HAP-1 (cell line): ENCODE data around the gene ASIC3.

Experiments
- DNase-seq, 2 experiments: peaks; one replicate each; pipeline ENCODE4 v3.0.0-alpha.2; 2016 to 2020; ENCODE audit warnings: low spot score in 2 of 2
- H3K27me3 ChIP-seq: fragments of 250-450 bp; sonication (Bioruptor Pico); 2 replicates; pipeline ENCODE4 v1.5.1; 2020; ENCODE audit warnings: low read depth, mild to moderate bottlenecking, moderate library complexity
- H3K36me3 ChIP-seq: fragments of 250-450 bp; sonication (Bioruptor Pico); replicated peaks from 2 replicates; pipeline ENCODE4 v1.5.1; 2020; ENCODE audit warnings: mild to moderate bottlenecking
- H3K4me1 ChIP-seq: fragments of 250-450 bp; sonication (Bioruptor Pico); 2 replicates; pipeline ENCODE4 v1.5.1; 2020; ENCODE audit warnings: mild to moderate bottlenecking
- H3K4me3 ChIP-seq: fragments of 250-450 bp; sonication (Bioruptor Pico); 2 replicates; pipeline ENCODE4 v1.5.1; 2020; ENCODE audit warnings: mild to moderate bottlenecking, moderate library complexity
- H3K9me3 ChIP-seq: fragments of 250-450 bp; sonication (Bioruptor Pico); 2 replicates; pipeline ENCODE4 v1.5.1; 2020; ENCODE audit warnings: mild to moderate bottlenecking, moderate library complexity
- in situ Hi-C: fragments of 300-500 bp; cut with MboI; formaldehyde crosslinking; loops from 3 replicates; pipeline ENCODE4 v1.14.3; 2020; ENCODE audit warnings: low sequenced_read_pairs, inconsistent platforms, mixed read lengths

Gene ASIC3

GRCh38 chr7:151071032-151071866, 22.9 kb downstream of the ASIC3 start:
- no peaks in the 10 kb centered on the region for H3K4me1 ChIP-seq
- no peak overlapping the region for H3K4me3 ChIP-seq
- peaks cover 93% of the 10 kb centered on the region for H3K36me3 ChIP-seq
- no peaks in the 10 kb centered on the region for H3K9me3 ChIP-seq
- in situ Hi-C loops, result no loop called here
- no peaks in the 10 kb centered on the region for H3K27me3 ChIP-seq
- DNase-seq, result no peak

GRCh38 chr7:151073990-151074389, 25.7 kb downstream of the ASIC3 start:
- in situ Hi-C loops, result no loop called here

DNA sequence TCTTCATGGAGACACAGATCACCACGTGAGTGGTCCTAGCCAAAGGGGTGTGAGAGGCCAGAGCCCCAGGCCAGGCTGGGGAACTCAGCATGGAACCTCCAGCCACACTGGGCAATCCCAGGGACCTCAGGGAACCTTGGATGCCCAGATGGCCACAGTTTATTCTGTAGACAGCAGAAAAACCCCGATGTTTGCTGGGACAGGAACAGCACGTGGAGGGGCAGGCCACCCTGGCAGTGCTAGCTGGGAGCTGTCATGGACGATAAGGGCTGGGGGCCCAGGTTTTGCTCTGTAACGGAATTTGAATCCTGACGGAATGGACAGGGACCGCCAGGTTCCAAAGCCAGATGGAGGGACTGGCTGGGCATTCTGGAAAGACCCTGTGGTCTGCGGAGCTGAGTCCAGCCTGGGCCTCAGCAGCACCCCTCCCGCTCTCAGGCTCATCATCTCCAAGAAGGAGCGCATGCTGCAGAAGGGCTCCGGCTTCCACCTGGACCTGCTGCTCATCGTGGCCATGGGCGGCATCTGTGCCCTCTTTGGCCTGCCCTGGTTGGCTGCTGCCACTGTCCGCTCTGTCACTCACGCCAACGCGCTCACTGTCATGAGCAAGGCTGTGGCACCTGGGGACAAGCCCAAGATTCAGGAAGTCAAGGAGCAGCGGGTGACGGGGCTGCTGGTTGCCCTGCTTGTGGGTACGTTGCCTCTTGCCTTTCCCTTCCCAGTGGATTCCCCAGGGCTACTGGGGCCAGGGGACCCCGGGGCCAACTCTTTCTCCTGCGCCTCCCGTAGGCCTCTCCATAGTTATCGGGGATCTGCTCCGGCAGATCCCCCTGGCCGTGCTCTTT, 26.7 kb downstream of the ASIC3 start:
- DNase-seq, result no peak
- peaks cover 85% of the 10 kb centered on the region for H3K36me3 ChIP-seq
- peaks cover 9% of the 10 kb centered on the region for H3K4me1 ChIP-seq
- H3K9me3 ChIP-seq, result no peaks in the 10 kb centered on the region
- no peaks in the 10 kb centered on the region for H3K27me3 ChIP-seq
- in situ Hi-C loops, result no loop called here
- H3K4me3 ChIP-seq, result no peak overlapping the region

More at GRCh38 chr7:151073990-151074389, 25.7 kb downstream of the ASIC3 start:
- Histone ChIP-seq H3K27me3 (no peaks in the 10 kb centered on the region), H3K36me3 (peaks cover 86% of the 10 kb centered on the region), H3K4me1 (peaks cover 3% of the 10 kb centered on the region), H3K4me3 (no peak overlapping the region), H3K9me3 (no peaks in the 10 kb centered on the region)
- DNase-seq, result no peak

DNA sequence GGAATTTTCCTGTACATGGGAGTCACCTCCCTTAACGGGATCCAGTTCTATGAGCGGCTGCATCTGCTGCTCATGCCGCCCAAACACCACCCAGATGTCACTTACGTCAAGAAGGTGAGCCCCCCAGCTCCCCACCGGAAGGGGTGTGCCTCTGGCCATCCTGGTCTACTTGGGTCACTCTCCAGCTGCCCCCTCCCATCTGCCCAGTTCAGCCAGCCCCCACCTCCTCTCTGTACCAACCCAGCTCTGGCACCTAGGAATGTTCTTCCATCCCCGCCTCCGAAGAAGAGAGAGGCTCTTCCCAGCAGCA, 27.3 kb downstream of the ASIC3 start:
- peaks cover 79% of the 10 kb centered on the region for H3K36me3 ChIP-seq
- no peaks in the 10 kb centered on the region for H3K27me3 ChIP-seq
- no peak overlapping the region for H3K4me3 ChIP-seq
- peaks cover 9% of the 10 kb centered on the region for H3K4me1 ChIP-seq
- in situ Hi-C loops, result no loop called here
- H3K9me3 ChIP-seq, result no peaks in the 10 kb centered on the region
- DNase-seq, result no peak

- in situ Hi-C loops, result no loop called here
- Histone ChIP-seq H3K27me3 (no peaks in the 10 kb centered on the region), H3K9me3 (no peaks in the 10 kb centered on the region), H3K36me3 (peaks cover 77% of the 10 kb centered on the region), H3K4me1 (peaks cover 9% of the 10 kb centered on the region), H3K4me3 (no peak overlapping the region)
- no peak for DNase-seq
Observed at GRCh38 chr7:151075978-151076426, 27.7 kb downstream of the ASIC3 start.

DNA sequence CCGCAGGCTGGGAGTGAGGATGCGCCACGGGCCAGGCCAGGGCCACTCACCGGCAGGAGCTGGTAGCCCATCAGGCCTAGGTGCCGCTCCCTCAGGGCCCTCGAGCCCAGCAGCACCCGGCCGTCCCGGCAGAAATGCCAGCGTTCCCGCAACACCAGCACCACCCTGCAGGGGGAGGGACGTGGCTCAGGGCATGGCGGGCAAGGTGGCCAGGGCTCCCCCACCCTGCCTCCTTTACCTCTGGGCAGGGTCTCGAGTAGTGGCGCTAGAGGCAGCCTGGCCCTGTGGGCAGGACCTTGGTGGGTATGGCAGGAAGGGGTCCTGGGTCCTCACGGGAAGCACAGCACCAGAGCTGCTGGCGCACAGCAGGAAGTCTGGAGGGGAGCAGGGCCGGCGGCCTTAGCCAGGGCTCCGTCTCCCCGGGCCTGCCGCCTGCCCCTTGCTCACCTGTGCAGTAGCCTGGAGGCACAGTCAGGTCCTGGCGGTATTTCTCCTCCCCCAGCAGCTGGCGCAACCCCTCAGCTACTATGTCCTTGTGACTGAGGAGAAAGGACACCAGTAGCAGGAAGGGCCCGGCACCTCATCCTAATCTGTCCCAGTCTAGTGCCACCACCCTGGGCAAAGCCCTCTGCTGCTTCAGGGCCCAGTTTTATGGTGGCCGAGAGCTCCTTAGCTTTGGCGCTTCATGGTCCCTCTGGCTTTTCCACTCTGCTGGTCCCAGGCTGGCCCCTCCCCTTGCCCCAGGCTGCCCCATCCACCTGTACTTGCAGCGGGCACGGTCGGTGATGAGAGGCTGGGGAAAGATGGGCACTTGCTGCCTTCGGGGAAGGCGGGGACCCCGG, 28.8 kb downstream of the ASIC3 start:
- Histone ChIP-seq H3K27me3 (no peaks in the 10 kb centered on the region), H3K4me3 (no peak overlapping the region), H3K4me1 (peaks cover 19% of the 10 kb centered on the region), H3K9me3 (no peaks in the 10 kb centered on the region), H3K36me3 (peaks cover 73% of the 10 kb centered on the region)
- in situ Hi-C loops, result no loop called here
- DNase-seq, result peak in 1 of 2 experiments; percentile 65

- no peaks in the 10 kb centered on the region for H3K27me3 ChIP-seq
- DNase-seq, result no peak
- no peaks in the 10 kb centered on the region for H3K9me3 ChIP-seq
- peaks cover 24% of the 10 kb centered on the region for H3K4me1 ChIP-seq
- in situ Hi-C loops, result no loop called here
- H3K4me3 ChIP-seq, result no peak overlapping the region
- peaks cover 66% of the 10 kb centered on the region for H3K36me3 ChIP-seq
Observed at GRCh38 chr7:151077705-151078232, 29.4 kb downstream of the ASIC3 start.

GRCh38 chr7:151078233-151079040, 30.1 kb downstream of the ASIC3 start:
- H3K36me3 ChIP-seq, result peaks cover 61% of the 10 kb centered on the region
- H3K4me1 ChIP-seq, result peaks cover 24% of the 10 kb centered on the region
- no peaks in the 10 kb centered on the region for H3K27me3 ChIP-seq
- H3K4me3 ChIP-seq, result no peak overlapping the region
- in situ Hi-C loops, result no loop called here
- H3K9me3 ChIP-seq, result no peaks in the 10 kb centered on the region
- DNase-seq, result peak in 1 of 2 experiments; percentile 50

DNA sequence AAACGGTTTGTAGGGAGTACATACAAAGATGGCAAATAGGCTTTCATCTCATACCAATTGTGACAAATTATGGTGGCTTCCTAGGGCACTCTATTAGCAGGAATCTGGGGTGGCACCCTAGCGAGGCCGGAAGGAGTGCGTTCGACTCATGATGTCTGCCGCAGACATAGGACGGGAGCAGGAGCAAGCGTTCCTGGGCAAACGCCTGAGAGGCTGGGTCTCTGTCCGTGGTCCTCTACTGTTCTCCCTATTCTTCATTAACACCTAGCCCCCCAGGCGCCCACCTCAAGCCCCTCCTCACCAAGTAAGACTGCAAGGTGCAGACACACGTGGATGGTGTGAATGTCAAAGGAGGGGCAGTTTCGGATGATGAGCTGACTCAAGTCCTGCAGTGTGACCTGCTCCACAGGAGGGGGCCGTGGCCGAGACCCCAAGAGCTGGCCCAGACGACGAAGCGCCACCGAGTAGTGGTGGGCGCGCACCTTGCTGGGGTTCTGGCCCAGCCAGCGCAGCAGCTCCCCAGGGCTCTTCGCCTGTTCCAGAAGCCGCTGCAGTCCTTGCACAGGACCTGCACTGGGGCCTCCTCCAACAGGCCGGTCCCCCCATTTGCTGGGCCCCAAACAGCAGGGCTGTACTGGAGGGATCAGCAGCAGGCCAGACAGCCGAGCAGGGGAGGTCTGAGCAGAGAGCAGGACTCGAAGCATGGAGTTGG, 31.0 kb downstream of the ASIC3 start:
- H3K4me1 ChIP-seq, result peaks cover 24% of the 10 kb centered on the region
- H3K36me3 ChIP-seq, result peaks cover 51% of the 10 kb centered on the region
- in situ Hi-C loops, result no loop called here

GRCh38 chr7:151080067-151080521, 31.8 kb downstream of the ASIC3 start:
- in situ Hi-C loops, result no loop called here
- H3K36me3 ChIP-seq, result peaks cover 44% of the 10 kb centered on the region
- peaks cover 26% of the 10 kb centered on the region for H3K4me1 ChIP-seq
- peak in 1 of 2 experiments; percentile 55 for DNase-seq
- H3K4me3 ChIP-seq, result peak overlapping the region; percentile 98
- no peaks in the 10 kb centered on the region for H3K27me3 ChIP-seq
- no peaks in the 10 kb centered on the region for H3K9me3 ChIP-seq

More for the DNA sequence above, 31.0 kb downstream of the ASIC3 start:
- H3K27me3 ChIP-seq, result no peaks in the 10 kb centered on the region
- DNase-seq, result no peak
- no peaks in the 10 kb centered on the region for H3K9me3 ChIP-seq
- peak overlapping the region; percentile 98 for H3K4me3 ChIP-seq

- Histone ChIP-seq H3K4me1 (peaks cover 31% of the 10 kb centered on the region), H3K9me3 (no peaks in the 10 kb centered on the region), H3K36me3 (peaks cover 38% of the 10 kb centered on the region), H3K27me3 (no peaks in the 10 kb centered on the region), H3K4me3 (peak within 1 kb of the TSS; percentile 98)
- in situ Hi-C loops, result no loop called here
- peak; percentile 89 to 92 for DNase-seq
Observed at GRCh38 chr7:151080522-151081169, 32.3 kb downstream of the ASIC3 start, which contains the start of gene FASTK. FASTK (minus strand) TSS chr7:151080809; CDS start chr7:151080766, 43 bp downstream.
